Hepatocyte (in vitro differentiated cells): Measurements from ENCODE around the gene STAT1. TPM values are rescaled to one million over a fixed set of nuclear protein-coding genes. Genes with fewer than 3 reads are reported as not detected.
A peak's percentile ranks its signal among the peaks of the same experiment; 100 is the strongest.

Source experiments
- DNase-seq: peaks from one replicate; pipeline ENCODE4 v3.0.0-alpha.2; 2016; ENCODE audit warnings: low spot score
- H2AFZ ChIP-seq: fragments of 200-600 bp; sonication (generic); 2 replicates; pipeline ENCODE4 v1.6.0; 2016; ENCODE audit warnings: antibody characterized with exemption, mild to moderate bottlenecking
- H3K27ac ChIP-seq: fragments of 200-600 bp; sonication (generic); 2 replicates; pipeline ENCODE4 v1.5.1; 2016; ENCODE audit warnings: mild to moderate bottlenecking
- H3K27me3 ChIP-seq: fragments of 200-600 bp; sonication (generic); 2 replicates; pipeline ENCODE4 v1.6.1; 2016
- H3K36me3 ChIP-seq: fragments of 200-600 bp; sonication (generic); replicated peaks from 2 replicates; pipeline ENCODE4 v1.5.1; 2016; ENCODE audit warnings: low read depth; ENCODE audit not compliant: insufficient read depth
- H3K4me1 ChIP-seq: fragments of 200-600 bp; sonication (generic); 2 replicates; pipeline ENCODE4 v1.5.1; 2016; ENCODE audit warnings: mild to moderate bottlenecking, moderate library complexity; ENCODE audit not compliant: insufficient read depth
- H3K4me2 ChIP-seq: fragments of 200-600 bp; sonication (generic); 2 replicates; pipeline ENCODE4 v1.6.0; 2016
- H3K4me3 ChIP-seq: fragments of 200-600 bp; sonication (generic); 2 replicates; pipeline ENCODE4 v1.5.1; 2016; ENCODE audit warnings: mild to moderate bottlenecking
- H3K79me2 ChIP-seq: fragments of 200-600 bp; sonication (generic); 2 replicates; pipeline ENCODE4 v1.6.0; 2017; ENCODE audit warnings: mild to moderate bottlenecking
- H3K9me2 ChIP-seq: fragments of 200-600 bp; sonication (generic); replicated peaks from 2 replicates; pipeline ENCODE4 v1.6.0; 2017; ENCODE audit warnings: mild to moderate bottlenecking; ENCODE audit not compliant: insufficient read depth
- H3K9me3 ChIP-seq: fragments of 200-600 bp; sonication (generic); 2 replicates; pipeline ENCODE4 v1.5.1; 2016; ENCODE audit warnings: low read depth, mild to moderate bottlenecking
- H4K20me1 ChIP-seq: fragments of 200-600 bp; sonication (generic); 2 replicates; pipeline ENCODE4 v1.6.0; 2016; ENCODE audit warnings: mild to moderate bottlenecking; ENCODE audit not compliant: insufficient read depth, poor library complexity, severe bottlenecking
- CTCF ChIP-seq: fragments of 200-600 bp; sonication (generic); IDR thresholded peaks from 2 replicates; pipeline ENCODE4 v1.5.1; 2016; ENCODE audit warnings: antibody characterized with exemption, mild to moderate bottlenecking; ENCODE audit not compliant: poor library complexity
- EZH2 ChIP-seq: fragments of 200-600 bp; sonication (generic); IDR thresholded peaks from 2 replicates; pipeline ENCODE4 v1.6.1; 2016; ENCODE audit warnings: antibody characterized with exemption, mild to moderate bottlenecking, borderline replicate concordance
- EZH2phosphoT487 ChIP-seq: fragments of 200-600 bp; sonication (generic); IDR thresholded peaks from one replicate; pipeline ENCODE4 v1.6.1; 2018; ENCODE audit warnings: antibody characterized with exemption, mild to moderate bottlenecking, low read depth, moderate library complexity; ENCODE audit not compliant: unreplicated experiment, severe bottlenecking
- WGBS: methylation state at CpG from one replicate; pipeline ENCODE4 v1.1.6; 2016; ENCODE audit warnings: low lambda C conversion rate; ENCODE audit errors: missing lambda C conversion rate; 5-methylcytosine and 5-hydroxymethylcytosine counted together
- polyA plus RNA-seq: library from polyadenylated mRNA; unstranded; fragments of >200 nt; fragmentation: Nextera tagmentation; extraction: Ambion mirVana; gene quantifications from 2 replicates; pipeline ENCODE4 v1.2.1, GENCODE V29; 2016
- total RNA-seq: library from RNA; depleted of rRNA; stranded (reverse); fragments of >200 nt; gene quantifications from 2 replicates; pipeline ENCODE4 v1.2.3, GENCODE V29; 2014

STAT1 gene
- total RNA-seq = 102 and 124 TPM in 2 replicates
- 53.3 and 70.9 TPM in 2 replicates for polyA plus RNA-seq

- Histone ChIP-seq H3K9me3 (no peaks in the 10 kb centered on the region), H3K79me2 (peaks cover 35% of the 10 kb centered on the region), H3K9me2 (no peaks in the 10 kb centered on the region), H4K20me1 (peaks cover 4% of the 10 kb centered on the region), H3K27me3 (no peaks in the 10 kb centered on the region), H3K4me3 (peak within 1 kb of the TSS; percentile 59), H3K36me3 (no peaks in the 10 kb centered on the region), H3K4me2 (peak within 1 kb of the TSS; percentile 89), H3K27ac (peak within 1 kb of the TSS; percentile 91), H3K4me1 (peaks cover 17% of the 10 kb centered on the region), H2AFZ (peak within 1 kb of the TSS; percentile 61)
- DNase-seq = peak; percentile 98
- 1% methylated on average over 50 of the region's 68 CpGs for WGBS
- TF ChIP-seq EZH2phosphoT487 = no peak
- no peak for TF ChIP-seq CTCF
- no peak for TF ChIP-seq EZH2
These were observed at the start of gene STAT1 for GRCh38 chr2:191013932-191014652. Gene STAT1 (minus strand): TSS chr2:191014171. CDS start chr2:191010003, 4,168 bp downstream.

GRCh38 chr2:191063584-191063983, 49.6 kb upstream of the STAT1 start:
- Histone ChIP-seq H3K4me1 (no peaks in the 10 kb centered on the region), H3K27ac (no peak overlapping the region), H3K4me3 (no peak overlapping the region), H3K4me2 (no peak overlapping the region), H3K9me3 (no peaks in the 10 kb centered on the region), H3K36me3 (no peaks in the 10 kb centered on the region), H3K27me3 (no peaks in the 10 kb centered on the region), H3K79me2 (no peaks in the 10 kb centered on the region), H2AFZ (no peak overlapping the region), H3K9me2 (no peaks in the 10 kb centered on the region), H4K20me1 (no peaks in the 10 kb centered on the region)
- no peak for TF ChIP-seq EZH2phosphoT487
- no peak for TF ChIP-seq CTCF
- TF ChIP-seq EZH2 = no peak
- no peak for DNase-seq
- 87% methylated on average over 1 of the region's 1 CpG for WGBS

- no peaks in the 10 kb centered on the region for H3K27me3 ChIP-seq
- H4K20me1 ChIP-seq = no peaks in the 10 kb centered on the region
- H2AFZ ChIP-seq = no peak overlapping the region
- no peak overlapping the region for H3K27ac ChIP-seq
- H3K4me3 ChIP-seq = no peak overlapping the region
- no peak for DNase-seq
- TF ChIP-seq EZH2 (no peak), CTCF (no peak), EZH2phosphoT487 (no peak)
- H3K4me2 ChIP-seq = no peak overlapping the region
- no peaks in the 10 kb centered on the region for H3K9me3 ChIP-seq
- H3K9me2 ChIP-seq = no peaks in the 10 kb centered on the region
- H3K4me1 ChIP-seq = no peaks in the 10 kb centered on the region
- WGBS = 93% methylated on average over 4 of the region's 4 CpGs
- H3K36me3 ChIP-seq = no peaks in the 10 kb centered on the region
- no peaks in the 10 kb centered on the region for H3K79me2 ChIP-seq
These were observed 47.5 kb upstream of the STAT1 start for GRCh38 chr2:191061381-191061980.
